GM06990 (cell line): ENCODE results near the gene LECT2.

ENCODE experiments used
- DNase-seq: peaks from one replicate; pipeline ENCODE4 v3.0.0-alpha.2; 2011; ENCODE audit not compliant: insufficient read length; ENCODE audit errors: extremely low read depth
- H3K27me3 ChIP-seq: replicated peaks from 2 replicates; pipeline ENCODE4 v1.6.0; 2011; ENCODE audit warnings: low read length; ENCODE audit not compliant: control insufficient read depth, insufficient read depth
- H3K36me3 ChIP-seq: 2 replicates; pipeline ENCODE4 v1.5.1; 2011; ENCODE audit warnings: low read length; ENCODE audit not compliant: control insufficient read depth, insufficient read depth
- H3K4me3 ChIP-seq: replicated peaks from 2 replicates; pipeline ENCODE4 v1.5.1; 2011; ENCODE audit warnings: low read depth, mild to moderate bottlenecking, control low read depth, low read length
- CTCF ChIP-seq: IDR thresholded peaks from 2 replicates; pipeline ENCODE4 v1.5.1; 2011; ENCODE audit warnings: low read length, control low read depth, mild to moderate bottlenecking, inconsistent platforms; ENCODE audit not compliant: insufficient read depth, poor library complexity, severe bottlenecking

The LECT2 gene

GRCh38 chr5:135901633-135902032, 53.1 kb downstream of the LECT2 start:
- TF ChIP-seq CTCF = no peak
- H3K4me3 ChIP-seq = no peak overlapping the region
- no peaks in the 10 kb centered on the region for H3K36me3 ChIP-seq
- DNase-seq = no peak
- no peaks in the 10 kb centered on the region; the same call in 1 of the 2 replicates for H3K27me3 ChIP-seq

- H3K27me3 ChIP-seq = no peaks in the 10 kb centered on the region; the same call in 1 of the 2 replicates
- H3K36me3 ChIP-seq = no peaks in the 10 kb centered on the region
- DNase-seq = no peak
- no peak for TF ChIP-seq CTCF
- H3K4me3 ChIP-seq = no peak overlapping the region
Measured at GRCh38 chr5:135900276-135900675, 54.5 kb downstream of the LECT2 start.

GRCh38 chr5:135898651-135899050, 56.1 kb downstream of the LECT2 start:
- no peak for DNase-seq
- Histone ChIP-seq H3K27me3 (peaks cover 2% of the 10 kb centered on the region; the same call in 1 of the 2 replicates), H3K36me3 (no peaks in the 10 kb centered on the region), H3K4me3 (no peak overlapping the region)
- TF ChIP-seq CTCF = no peak
